Measurements from ENCODE around the gene TUBB6.

TUBB6 gene

GRCh38 chr18:12276736-12277554, 31.1 kb upstream of the TUBB6 start:
- TF ChIP-seq CTCF (IDR thresholded peaks at IDR 0.05; ENCODE audit: low read depth, low read length): no peak
- H3K4me3 ChIP-seq (replicated peaks in 1 of 2; ENCODE audit: low read depth in 2 of 2, low read length in 2 of 2): no peak overlapping the region
- DNase-seq (ENCODE audit: low read depth in 2 of 2): no peak

- peak in 1 of 2 donors; percentile 34 for DNase-seq (ENCODE audit: low read depth in 2 of 2)
- peak overlapping the region; percentile 22 to 47 for H3K4me3 ChIP-seq (replicated peaks in 1 of 2; ENCODE audit: low read depth in 2 of 2, low read length in 2 of 2)
- no peak for TF ChIP-seq CTCF (IDR thresholded peaks at IDR 0.05; ENCODE audit: low read depth, low read length)
Observed at GRCh38 chr18:12278215-12278671, 29.8 kb upstream of the TUBB6 start.

- DNase-seq (ENCODE audit: low read depth in 2 of 2): peak; percentile 97 to 98
- H3K4me3 ChIP-seq (replicated peaks in 1 of 2; ENCODE audit: low read depth in 2 of 2, low read length in 2 of 2): peak overlapping the region; percentile 22 to 47
- peak; percentile 28 for TF ChIP-seq CTCF (IDR thresholded peaks at IDR 0.05; ENCODE audit: low read depth, low read length)
Observed at GRCh38 chr18:12278741-12279682, 29.0 kb upstream of the TUBB6 start.

GRCh38 chr18:12279781-12280531, 28.1 kb upstream of the TUBB6 start:
- no peak for TF ChIP-seq CTCF (IDR thresholded peaks at IDR 0.05; ENCODE audit: low read depth, low read length)
- peak overlapping the region in 1 of 2 donors; percentile 36 for H3K4me3 ChIP-seq (replicated peaks in 1 of 2; ENCODE audit: low read depth in 2 of 2, low read length in 2 of 2)
- no peak for DNase-seq (ENCODE audit: low read depth in 2 of 2)

GRCh38 chr18:12281861-12282260, 26.2 kb upstream of the TUBB6 start:
- DNase-seq (ENCODE audit: low read depth in 2 of 2): peak in 1 of 2 donors; percentile 17
- TF ChIP-seq CTCF (IDR thresholded peaks at IDR 0.05; ENCODE audit: low read depth, low read length): no peak
- no peak overlapping the region for H3K4me3 ChIP-seq (replicated peaks in 1 of 2; ENCODE audit: low read depth in 2 of 2, low read length in 2 of 2)

GRCh38 chr18:12282442-12283039, 25.5 kb upstream of the TUBB6 start:
- DNase-seq (ENCODE audit: low read depth in 2 of 2): peak; percentile 76 to 95
- no peak overlapping the region for H3K4me3 ChIP-seq (replicated peaks in 1 of 2; ENCODE audit: low read depth in 2 of 2, low read length in 2 of 2)
- no peak for TF ChIP-seq CTCF (IDR thresholded peaks at IDR 0.05; ENCODE audit: low read depth, low read length)
